HG02973 (cell line): ENCODE measurements around the gene DUSP18.
"Not testable (repeated sequence)": the region's sequence is repeated elsewhere in the genome, so short reads cannot be mapped to it uniquely, and the experiment has no call there.

Experiments
- ATAC-seq: cut with Tn5 transposase; IDR thresholded peaks from one replicate; pipeline ENCODE4 v1.9.1; 2021; ENCODE audit warnings: moderate library complexity; ENCODE audit not compliant: unreplicated experiment

The DUSP18 gene

DNA sequence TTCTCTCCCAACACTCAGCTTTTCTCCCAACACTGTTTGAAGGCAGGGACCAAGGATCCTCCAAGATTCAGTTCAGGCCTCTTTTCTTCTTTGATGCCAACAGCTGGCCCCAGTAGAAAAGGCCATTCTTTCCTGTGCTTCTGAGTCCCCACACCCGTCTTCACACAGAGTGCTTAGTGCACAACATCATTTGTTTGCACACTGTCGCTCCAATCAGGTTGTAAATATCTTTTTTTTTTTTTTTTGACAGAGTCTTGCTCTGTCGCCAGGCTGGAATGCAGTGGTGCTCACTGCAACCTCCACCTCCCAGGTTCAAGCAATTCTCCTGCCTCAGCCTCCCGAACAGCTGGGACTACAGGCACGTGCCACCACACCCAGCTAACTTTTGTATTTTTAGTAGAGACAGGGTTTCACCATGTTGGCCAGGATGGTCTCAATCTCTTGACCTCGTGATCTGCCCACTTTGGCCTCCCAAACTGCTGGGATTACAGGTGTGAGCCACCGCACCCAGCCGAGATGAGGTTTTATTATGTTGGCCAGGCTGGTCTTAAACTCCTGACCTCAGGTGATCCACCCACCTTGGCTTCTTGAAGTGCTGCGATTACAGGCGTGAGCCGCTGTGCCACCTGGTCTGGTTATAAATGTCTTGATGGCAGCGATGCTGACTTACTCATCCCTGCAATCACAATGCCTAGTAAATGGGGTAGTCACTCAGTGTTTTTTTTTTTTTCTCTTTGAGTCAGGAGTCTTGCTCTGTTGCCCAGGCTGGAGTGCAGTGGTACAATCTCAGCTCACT, 12.4 kb upstream of the DUSP18 start:
- not testable (repeated sequence) for ATAC-seq

DNA sequence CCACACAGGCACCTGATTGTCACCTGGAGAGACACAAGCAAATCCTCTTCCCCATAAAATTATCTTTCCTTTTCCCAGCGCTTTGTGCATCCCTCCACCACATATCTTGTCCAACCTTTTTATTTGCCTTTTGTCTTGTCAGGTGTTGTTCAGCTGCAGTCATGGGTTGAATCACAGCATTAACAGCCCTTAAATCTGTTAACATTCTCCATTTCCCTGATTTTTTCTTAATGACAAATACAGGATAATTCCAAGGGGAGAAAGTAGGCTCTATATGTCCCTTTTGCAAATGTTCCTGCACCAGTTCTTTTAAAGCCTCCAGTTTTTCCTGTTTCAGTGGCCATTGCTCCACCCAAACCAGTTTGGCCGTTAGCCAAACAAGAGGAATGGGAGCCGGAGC, 8.9 kb upstream of the DUSP18 start:
- not testable (repeated sequence) for ATAC-seq

DNA sequence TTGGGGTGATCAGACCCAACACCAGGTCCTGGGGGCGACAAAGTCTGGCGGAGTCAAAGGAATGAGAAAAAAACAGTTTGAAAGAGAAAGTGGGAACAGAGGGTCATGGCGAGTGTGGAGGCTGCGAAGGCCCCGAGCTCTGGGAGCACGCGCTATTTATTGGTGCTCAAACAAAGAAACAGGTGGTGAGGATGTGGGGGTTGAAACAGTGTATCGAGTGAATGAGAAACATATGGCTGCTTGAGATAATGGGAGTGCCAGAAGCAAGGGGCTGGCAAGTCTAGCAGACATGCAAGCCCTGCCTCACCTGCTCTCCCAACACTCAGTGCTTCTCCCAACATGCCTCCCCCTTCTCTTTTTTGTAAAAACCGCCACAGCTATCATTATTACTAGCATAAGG, 7.8 kb upstream of the DUSP18 start:
- no peak for ATAC-seq

DNA sequence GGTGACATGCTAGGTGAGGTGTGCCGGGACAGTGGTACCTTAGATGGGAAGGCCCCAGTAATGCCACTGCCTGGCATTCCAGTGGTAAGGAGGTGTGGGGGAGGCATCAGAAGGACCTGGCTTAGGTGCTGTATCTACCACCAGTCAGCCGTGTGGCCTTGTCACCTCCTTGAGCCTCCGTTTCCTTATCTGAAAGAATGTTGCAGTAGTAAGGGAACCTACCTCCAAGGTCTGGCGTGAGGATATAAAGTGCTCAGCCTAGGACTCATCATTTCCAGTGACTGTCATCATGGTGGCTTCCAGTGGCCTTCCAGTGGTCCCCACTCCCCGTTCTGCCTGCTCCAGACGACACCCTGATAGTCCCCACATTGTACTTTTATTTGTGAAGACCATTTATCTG, 6.8 kb upstream of the DUSP18 start:
- ATAC-seq: no peak

DNA sequence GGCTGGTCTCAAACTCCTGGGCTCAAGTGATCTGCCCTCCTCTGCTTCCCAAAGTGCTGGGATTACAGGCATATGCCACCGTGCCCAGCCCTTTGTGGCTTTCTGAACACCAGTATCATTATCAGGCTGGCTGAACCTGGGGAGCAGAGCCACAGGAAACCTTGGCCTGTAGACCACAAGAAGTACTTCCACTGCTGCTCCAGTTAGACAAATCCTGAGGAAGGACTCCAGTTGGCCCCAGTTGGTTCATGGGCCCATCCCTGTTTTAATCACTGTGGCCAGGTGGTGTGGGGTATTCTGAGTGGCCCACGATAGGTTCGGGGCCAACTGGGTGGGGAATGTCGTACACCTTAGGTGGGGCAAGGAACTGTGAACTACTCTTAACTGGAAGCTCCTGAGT, 5.5 kb upstream of the DUSP18 start:
- no peak for ATAC-seq

DNA sequence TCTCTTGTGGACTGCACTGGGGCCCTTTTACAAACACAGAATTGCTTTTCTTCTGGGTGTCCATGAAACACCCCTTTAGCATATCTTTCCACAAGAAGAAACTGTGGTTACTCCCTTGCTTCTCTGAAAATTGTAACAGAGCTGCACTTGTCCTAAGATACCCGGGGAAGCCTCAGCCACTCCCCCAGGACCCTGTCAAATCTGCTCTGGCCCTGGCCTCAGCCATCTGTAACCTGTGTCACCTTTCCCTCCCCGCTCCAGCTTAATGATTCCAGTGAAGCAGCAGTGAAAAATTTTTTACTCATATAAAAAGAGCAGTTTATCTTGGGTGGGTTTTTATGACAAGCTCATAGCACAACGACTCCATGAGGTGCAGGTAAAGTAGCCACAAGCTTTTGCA, 3.4 kb upstream of the DUSP18 start:
- no peak for ATAC-seq

DNA sequence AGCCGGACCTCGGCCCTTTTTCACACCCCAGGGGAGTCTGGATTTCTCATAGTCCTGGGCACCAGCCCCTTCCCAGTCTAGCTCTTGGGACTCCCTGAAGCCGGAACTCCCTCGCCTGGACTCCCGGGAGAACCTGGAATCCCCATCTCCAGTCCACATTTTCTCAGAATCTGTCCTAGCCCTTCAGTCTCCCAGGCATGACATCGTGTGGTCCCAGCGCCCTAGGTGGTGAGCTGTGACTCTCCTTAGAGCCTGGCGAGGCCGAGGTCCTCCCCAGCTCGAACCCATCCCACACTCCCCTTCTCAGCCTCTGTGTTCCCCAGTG, 673 bp upstream of the DUSP18 start:
- no peak for ATAC-seq

DNA sequence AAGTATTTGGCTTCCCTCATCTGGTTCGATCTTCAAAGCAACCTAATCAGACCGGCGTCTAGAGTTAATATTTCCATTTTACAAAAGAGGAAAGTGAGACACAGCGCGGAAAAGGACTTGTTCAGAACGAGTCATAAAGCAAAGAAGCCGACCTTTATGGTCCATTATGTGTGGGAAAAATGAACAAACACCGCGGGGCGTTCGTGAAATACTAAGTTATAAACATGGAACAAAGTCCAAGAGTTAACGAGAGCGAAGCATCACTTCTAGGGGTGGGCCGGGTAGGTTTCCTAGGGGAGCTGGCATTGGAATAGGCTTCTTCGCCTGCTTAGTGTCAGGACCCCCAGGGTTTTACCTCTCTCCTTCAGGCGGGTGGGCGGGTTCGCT, 575 bp downstream of the DUSP18 start:
- ATAC-seq: no peak

DNA sequence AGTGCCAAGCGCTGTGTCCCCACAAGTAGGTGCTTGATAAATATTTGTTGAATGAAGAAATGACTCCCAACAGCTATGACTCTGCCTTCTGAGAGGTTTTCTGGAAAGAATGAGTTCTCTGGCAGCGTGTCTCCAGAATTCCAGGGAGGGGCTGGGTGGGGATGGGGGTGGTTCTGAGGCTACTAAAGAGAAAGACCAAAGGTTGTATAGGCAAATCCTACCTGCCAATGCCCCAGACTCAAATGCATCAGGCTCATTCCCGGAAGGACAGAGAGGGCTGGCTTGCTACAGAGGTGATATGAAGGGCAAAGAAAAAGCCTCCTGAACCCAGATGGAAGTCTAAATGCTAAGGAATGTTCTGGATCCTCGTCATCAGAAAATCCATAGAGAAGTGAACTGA, 1.9 kb downstream of the DUSP18 start:
- ATAC-seq: no peak

DNA sequence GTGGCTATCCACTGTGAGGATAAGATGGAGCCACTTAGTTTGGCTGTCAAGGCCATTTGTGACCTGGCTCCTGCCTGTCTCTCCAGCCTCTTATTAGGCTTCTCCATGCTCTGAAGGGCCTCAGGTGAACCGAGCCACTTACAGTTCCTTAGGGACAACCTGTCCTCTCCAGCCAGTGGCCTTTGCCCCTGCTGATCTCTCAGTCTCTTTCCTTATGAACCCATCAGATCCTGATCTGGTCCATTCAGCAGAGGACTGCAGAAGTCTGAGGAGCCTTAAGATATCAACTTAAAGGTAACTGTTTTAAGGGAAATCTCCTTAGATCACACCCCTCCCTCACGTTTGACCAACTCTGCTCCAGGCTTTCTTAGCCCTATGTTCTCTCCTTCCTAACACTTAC, 2.4 kb downstream of the DUSP18 start:
- no peak for ATAC-seq

DNA sequence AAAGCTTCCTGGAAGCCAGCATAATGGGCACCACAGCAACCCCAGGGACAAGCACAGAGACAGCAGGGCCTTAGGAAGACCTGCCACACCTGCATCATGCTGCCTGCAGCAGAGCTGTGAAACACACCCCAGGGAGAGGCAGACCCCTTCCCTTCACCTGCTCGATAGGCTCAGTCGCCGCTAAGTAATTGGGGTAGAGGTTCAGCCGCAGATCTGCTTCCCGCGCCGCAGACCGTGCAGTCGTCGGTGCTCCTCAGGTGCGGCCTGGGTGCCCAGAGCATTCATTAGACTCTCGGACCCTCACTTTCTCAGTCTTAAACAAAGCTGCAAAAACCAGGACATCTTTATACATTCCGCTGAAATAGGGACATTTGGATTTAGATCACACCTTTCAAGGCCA, 2.9 kb downstream of the DUSP18 start:
- no peak for ATAC-seq

DNA sequence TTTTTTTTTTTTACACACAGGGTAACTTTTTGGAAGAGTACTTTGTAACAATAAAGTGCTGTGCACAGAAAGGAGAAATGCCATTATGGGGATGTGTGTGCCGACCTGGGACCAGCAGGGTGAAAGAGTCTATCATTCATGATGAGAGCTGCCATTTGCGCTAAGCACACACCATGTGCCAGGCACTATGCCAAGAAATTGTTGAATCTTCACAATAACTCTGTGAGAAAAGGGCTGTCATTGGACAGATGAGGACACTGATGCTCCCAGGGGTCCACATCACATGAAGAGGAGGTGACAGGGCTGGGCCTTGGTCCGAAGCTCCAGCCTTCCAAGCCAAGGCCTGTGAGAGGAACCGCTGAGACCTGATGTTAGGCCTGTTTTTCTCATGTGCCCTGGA, 5.6 kb downstream of the DUSP18 start:
- no peak for ATAC-seq

DNA sequence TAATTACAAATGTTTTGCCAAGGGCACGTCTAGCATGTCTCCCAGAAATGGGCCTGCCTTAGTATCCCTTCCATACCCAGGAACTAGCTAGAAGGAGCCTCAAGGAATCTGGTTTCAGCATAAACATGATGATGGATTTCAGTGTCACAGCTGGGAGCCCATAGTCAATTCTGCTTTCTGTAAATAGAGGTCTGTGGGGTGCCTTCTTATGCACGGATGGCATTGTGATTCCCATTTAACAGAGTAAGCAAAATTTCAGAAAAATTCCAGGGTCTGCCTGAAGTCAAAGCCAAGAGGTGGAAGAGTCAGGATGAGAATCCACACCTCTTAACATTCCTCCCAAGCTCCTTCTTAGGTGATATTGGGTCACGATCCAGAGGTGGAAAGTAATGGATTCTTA, 12.1 kb downstream of the DUSP18 start:
- ATAC-seq: no peak

DNA sequence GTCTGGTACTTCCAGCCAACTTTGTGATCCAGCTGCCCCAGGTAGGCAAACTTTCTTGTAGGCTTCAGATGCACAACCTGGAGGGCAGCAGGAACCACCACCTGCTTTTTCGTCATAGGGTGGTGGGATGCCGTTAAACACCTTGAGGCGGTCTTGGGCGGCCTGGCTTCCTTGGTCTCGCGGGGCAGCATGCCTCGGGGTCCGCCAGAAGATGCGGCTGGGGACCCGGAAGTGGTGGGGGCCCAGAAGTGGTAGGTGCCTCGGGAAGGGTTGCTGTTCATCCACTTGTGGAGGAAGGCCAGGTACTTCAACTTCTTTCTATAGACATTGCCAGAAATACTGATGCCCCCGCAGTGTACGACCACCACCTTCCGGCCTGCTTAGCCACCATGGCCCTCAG, 13.3 kb downstream of the DUSP18 start:
- no peak for ATAC-seq

DNA sequence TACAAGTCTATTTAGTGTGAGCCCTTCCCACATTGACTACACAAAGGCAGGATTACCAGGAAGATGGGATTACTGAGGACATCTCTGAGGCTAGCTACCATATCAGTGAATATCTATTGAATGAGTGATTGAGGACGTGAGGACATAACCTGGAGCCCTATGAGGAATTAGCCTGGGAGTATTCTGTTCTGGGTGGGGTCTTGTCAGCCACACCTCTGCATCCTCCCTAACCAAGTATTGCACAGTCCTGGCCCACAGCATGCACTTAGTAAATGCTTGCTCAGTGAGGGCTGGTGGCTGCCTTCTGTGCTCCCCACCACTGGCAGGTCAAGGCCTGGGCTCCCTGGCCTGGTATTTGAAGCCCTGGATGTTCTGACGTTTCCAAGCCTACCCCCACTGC, 14.8 kb downstream of the DUSP18 start:
- ATAC-seq: no peak

DNA sequence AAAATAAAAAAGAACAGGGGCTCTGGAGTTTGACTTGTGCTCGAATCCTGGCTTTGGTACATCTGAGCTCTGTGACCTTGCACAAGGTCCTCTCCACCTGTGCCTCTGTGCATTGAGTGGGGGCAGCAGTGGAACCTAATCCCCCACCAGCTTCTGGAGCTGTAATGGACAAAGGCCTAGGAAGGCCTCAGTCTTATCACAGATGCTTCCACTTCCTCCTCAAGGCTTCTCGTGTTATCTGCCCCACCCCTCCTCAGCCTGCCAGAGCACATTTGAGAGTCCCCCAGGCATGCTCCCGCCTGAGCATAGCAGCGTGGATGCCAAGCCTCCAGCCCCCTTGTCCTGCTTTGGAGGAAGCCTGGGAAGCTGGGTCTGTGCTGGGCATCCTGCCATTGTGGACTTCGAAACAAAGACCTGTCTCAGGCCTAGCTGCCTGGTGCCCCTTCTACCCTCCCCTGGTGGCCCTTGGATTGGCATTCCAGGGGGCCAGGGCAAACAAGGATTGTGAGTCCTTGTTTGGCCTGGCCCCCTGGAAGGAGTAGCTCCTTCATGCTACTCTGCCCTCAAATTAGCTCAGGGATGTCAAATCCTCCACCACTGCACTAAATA, 17.1 kb downstream of the DUSP18 start:
- no peak for ATAC-seq

DNA sequence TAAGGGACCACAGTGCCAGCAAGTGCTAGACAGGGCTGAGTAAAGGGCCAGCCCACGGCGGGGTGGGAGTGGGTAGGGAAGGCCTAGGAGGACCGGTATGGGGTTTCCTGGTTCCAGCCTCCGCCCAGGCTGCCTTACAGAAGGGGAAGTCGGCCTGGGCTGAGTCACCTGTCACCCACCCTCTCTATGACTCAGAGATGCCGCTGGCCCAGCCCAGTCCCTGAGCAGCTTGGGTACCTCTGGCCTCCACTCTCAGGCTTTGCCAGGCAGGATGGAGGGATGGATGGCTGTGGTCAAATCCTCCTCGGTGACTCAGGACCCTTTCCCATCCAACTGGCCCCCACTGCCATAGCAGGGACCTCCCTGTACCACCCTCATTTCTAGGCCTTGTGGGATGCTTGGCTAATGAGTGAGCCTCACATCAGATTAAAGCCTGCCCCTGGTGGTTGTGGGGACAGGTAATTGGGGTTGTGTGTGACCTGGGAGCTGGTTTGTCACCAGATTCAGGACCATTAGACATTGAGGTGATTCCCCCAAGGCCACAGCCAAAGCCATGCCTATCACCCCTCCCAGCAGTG, 18.2 kb downstream of the DUSP18 start:
- ATAC-seq: no peak

DNA sequence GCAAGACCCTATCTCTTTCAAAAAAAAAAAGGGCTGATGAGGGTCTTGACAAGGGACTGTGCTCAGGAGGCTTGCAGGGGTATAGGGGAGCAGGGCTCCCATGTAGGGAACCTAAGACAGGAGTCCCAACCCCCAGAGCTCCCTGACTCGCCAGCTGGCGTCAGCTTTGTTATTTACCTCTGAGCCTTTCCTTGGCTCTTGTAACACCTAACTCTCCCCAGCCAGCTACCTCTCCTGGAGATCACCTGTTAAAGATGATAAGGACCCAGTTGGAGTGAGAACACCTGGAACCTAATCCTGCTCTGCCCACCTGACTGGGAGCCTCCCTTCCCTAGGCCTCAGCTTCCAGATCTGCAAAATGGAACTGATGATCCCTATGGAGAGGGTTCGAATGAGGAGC, 18.9 kb downstream of the DUSP18 start:
- ATAC-seq: no peak

DNA sequence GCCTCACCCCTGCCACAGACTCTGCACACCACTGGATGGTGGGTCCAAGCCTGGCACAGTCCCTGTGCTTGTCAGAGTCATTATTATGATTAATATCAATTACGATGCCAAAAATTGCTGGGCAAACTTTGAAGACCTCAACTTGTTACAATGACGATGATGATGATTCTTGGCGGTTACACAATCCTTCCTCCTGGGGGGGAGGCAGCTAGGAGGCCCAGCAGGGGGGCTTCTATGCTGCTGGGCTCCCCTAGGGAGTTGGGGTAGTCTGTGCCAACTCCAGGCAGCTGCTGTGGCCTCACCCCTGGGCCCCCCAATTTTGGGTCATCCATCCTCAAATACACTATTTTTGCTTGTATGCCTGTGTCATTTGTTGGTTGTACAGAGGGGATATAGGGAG, 20.1 kb downstream of the DUSP18 start:
- no peak for ATAC-seq

DNA sequence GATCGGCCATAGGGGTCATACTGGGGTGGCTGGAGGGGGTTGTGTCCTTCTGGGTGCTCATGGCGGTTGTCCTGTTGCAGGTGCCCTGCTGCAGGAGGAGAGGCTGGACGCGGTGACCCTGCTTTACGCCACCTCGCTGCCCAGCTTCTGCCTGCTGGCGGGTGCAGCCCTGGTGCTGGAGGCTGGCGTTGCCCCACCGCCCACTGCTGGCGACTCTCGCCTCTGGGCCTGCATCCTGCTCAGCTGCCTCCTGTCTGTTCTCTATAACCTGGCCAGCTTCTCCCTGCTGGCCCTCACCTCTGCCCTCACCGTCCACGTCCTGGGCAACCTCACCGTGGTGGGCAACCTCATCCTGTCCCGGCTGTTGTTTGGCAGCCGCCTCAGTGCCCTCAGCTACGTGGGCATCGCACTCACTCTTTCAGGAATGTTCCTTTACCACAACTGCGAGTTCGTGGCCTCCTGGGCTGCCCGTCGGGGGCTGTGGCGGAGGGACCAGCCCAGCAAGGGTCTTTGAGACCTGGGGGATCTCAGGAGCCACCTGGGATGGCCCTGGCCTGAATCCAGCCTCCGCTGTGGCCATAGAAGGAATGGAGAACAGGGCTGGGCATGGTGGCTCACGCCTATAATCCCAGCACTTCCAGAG, 21.0 kb downstream of the DUSP18 start:
- no peak for ATAC-seq

DNA sequence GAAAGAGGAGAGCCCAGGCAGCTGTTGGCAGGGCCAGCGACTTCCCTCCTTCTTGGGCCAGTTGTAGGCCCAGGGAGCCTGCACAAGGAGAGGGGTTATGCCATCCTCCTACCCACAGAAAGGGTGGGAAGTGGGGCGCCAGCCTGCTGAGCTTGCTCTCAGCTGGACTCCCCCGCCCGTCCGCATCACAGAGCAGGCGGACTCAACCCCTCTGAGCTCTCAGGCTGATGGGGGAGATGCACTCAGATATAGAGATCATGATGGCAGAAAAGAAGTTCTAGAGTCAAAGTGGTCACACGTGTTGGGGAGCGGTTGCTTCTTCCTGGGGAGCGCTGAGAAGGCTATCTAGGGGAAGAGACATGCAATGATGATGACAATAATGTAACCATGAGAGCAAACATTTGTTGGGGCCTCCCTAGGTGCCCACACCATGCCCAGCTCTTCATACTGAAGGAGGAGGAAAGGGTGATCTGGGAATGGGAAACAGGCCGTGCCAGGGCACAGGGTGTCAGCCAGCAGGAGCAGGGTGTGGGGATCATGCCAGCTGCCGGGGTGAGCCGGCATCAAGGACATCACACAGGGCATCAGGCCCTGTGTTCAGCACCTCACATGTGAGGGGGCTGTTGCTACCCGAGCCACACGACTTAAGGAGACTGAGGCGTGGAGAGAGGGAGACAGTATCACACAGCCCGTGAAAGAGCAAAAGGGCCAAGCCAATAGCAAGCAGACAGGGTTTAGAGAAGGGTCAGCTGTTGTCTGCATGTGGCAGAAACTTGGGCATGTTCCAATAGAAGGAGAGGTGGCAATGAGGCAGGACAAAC, 24.4 kb downstream of the DUSP18 start:
- ATAC-seq: no peak
